Breast epithelium (tissue), 3 donors: Measurements from ENCODE around the gene TBC1D1.

Source experiments
- POLR2A ChIP-seq: fragments of 450-650 bp; IDR thresholded peaks from one replicate; pipeline ENCODE4 v1.6.1; 2016; ENCODE audit warnings: antibody characterized with exemption, mild to moderate bottlenecking, moderate library complexity
- TF ChIP-seq, protein P1 (sequence below), 3 donors: fragments of 450-650 bp; IDR thresholded peaks; one replicate each; pipeline ENCODE4 v1.5.1; 2016 to 2017; ENCODE audit warnings: antibody characterized with exemption in 3 of 3, mild to moderate bottlenecking in 3 of 3, moderate library complexity in 3 of 3

DNA sequence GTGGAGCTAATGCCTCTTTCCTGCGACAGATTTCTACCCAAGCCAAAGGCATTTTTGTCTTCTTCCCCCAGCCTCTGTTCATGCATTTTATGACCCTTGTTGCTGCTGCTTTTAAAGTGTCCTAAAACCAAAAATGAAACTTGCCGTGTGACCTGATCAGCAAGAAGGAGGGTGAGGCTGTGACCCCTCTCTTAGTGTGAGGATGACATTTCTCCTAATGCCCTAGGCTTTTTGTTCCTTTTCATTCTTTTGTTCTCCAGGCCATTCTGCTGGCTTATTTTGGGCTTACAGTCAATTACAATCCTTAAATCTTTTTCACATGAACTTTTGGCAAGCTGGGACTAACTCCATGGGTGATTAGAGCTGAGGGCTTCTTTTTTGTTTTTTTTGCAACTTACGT is 103.7 kb downstream of the TBC1D1 start:
- no peak for TF ChIP-seq POLR2A
- TF ChIP-seq, protein P1, sequence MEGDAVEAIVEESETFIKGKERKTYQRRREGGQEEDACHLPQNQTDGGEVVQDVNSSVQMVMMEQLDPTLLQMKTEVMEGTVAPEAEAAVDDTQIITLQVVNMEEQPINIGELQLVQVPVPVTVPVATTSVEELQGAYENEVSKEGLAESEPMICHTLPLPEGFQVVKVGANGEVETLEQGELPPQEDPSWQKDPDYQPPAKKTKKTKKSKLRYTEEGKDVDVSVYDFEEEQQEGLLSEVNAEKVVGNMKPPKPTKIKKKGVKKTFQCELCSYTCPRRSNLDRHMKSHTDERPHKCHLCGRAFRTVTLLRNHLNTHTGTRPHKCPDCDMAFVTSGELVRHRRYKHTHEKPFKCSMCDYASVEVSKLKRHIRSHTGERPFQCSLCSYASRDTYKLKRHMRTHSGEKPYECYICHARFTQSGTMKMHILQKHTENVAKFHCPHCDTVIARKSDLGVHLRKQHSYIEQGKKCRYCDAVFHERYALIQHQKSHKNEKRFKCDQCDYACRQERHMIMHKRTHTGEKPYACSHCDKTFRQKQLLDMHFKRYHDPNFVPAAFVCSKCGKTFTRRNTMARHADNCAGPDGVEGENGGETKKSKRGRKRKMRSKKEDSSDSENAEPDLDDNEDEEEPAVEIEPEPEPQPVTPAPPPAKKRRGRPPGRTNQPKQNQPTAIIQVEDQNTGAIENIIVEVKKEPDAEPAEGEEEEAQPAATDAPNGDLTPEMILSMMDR (IDR thresholded peaks at IDR 0.05) = no peak
